ENCODE results near the gene MDFIC. TPM values are rescaled to one million over a fixed set of nuclear protein-coding genes. Genes with fewer than 3 reads are reported as not detected.

The MDFIC gene
- polyA plus RNA-seq, 1 of the 3 experiments (the other 2 are of a cell fraction): 2.8 TPM

- no peak for DNase-seq
Observed at GRCh38 chr7:114943953-114944744, 22.3 kb downstream of the MDFIC start.

More at GRCh38 chr7:114943953-114944744, 22.3 kb downstream of the MDFIC start:
- peak overlapping the region; percentile 71; the same call in 1 of the 2 replicates for H3K4me2 ChIP-seq
- CTCF ChIA-PET: no interaction called here
- peak overlapping the region; percentile 70 to 71; a peak in 2 of 4 replicates for H3K27ac ChIP-seq (ENCODE audit: low read depth in 2 of 2, low read length in 1 of 2)
- 15% methylated on average over 3 of the region's 3 CpGs for WGBS (ENCODE audit: low lambda C conversion rate)
- POLR2A ChIA-PET: no interaction called here
- no peaks in the 10 kb centered on the region for H3K9me2 ChIP-seq
- H3F3A ChIP-seq (replicated peaks; ENCODE audit: insufficient read depth): no peaks in the 10 kb centered on the region
- H3K9me3 ChIP-seq: no peaks in the 10 kb centered on the region
- H3K4me1 ChIP-seq (ENCODE audit: control insufficient read depth in 1 of 2, insufficient read depth in 2 of 2, low read depth in 1 of 2, low read length in 1 of 2): no peaks in the 10 kb centered on the region
- no peaks in the 10 kb centered on the region for H3K36me3 ChIP-seq (replicated peaks in 1 of 2; ENCODE audit: control insufficient read depth in 1 of 2, insufficient read depth in 2 of 2, low read length in 1 of 2)
- peak overlapping the region; percentile 35; the same call in 1 of the 2 replicates for H2AFZ ChIP-seq (ENCODE audit: low read depth)
- no peak overlapping the region for H3K9ac ChIP-seq
- 0 out of 2 replicates have a peak, but pooled peaks cover 6% of the 10 kb centered on the region for H3K27me3 ChIP-seq (ENCODE audit: insufficient read depth)
- no peaks in the 10 kb centered on the region for H3K79me2 ChIP-seq (ENCODE audit: insufficient read depth)
- no peak for TF ChIP-seq TEAD4 (IDR thresholded peaks at IDR 0.05; ENCODE audit: borderline replicate concordance, insufficient read depth)
- no peak for TF ChIP-seq GABPA (IDR thresholded peaks at IDR 0.05; ENCODE audit: low read depth)
- no peak for TF ChIP-seq RFX5 (IDR thresholded peaks at IDR 0.05; ENCODE audit: low read length)
- TF ChIP-seq JUND (IDR thresholded peaks at IDR 0.05): no peak
- TF ChIP-seq MAX (IDR thresholded peaks at IDR 0.05; ENCODE audit: low read depth): no peak
- TF ChIP-seq, protein P1, sequence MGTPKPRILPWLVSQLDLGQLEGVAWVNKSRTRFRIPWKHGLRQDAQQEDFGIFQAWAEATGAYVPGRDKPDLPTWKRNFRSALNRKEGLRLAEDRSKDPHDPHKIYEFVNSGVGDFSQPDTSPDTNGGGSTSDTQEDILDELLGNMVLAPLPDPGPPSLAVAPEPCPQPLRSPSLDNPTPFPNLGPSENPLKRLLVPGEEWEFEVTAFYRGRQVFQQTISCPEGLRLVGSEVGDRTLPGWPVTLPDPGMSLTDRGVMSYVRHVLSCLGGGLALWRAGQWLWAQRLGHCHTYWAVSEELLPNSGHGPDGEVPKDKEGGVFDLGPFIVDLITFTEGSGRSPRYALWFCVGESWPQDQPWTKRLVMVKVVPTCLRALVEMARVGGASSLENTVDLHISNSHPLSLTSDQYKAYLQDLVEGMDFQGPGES (IDR thresholded peaks at IDR 0.05; ENCODE audit: low read depth, low read length): no peak
- no peak for TF ChIP-seq GATA2 (CRISPR knock-in tag; IDR thresholded peaks at IDR 0.05)
- TF ChIP-seq EP300 (IDR thresholded peaks at IDR 0.05; ENCODE audit: borderline replicate concordance in 1 of 2, low read depth in 1 of 2, low read length in 1 of 2): no peak
- no peak for TF ChIP-seq CHD2 (IDR thresholded peaks at IDR 0.05; ENCODE audit: low read length, partially characterized antibody)
- no peak for TF ChIP-seq CTCF (IDR thresholded peaks at IDR 0.05)
- TF ChIP-seq SIN3A (IDR thresholded peaks at IDR 0.05; ENCODE audit: borderline replicate concordance, low read depth, low read length): no peak
- TF ChIP-seq POLR2AphosphoS5 (IDR thresholded peaks at IDR 0.05; ENCODE audit: low read depth, low read length): no peak
- TF ChIP-seq NRF1 (IDR thresholded peaks at IDR 0.05; ENCODE audit: low read depth, low read length): no peak
- no peak overlapping the region for H3K4me3 ChIP-seq (ENCODE audit: low read depth in 2 of 2, low read length in 1 of 2)
- no peaks in the 10 kb centered on the region for H4K20me1 ChIP-seq (ENCODE audit: insufficient read depth)
